Adrenal gland (tissue), 12 donors: ENCODE results near the gene ZFP57. TPM values are rescaled to one million over a fixed set of nuclear protein-coding genes. Genes with fewer than 3 reads are reported as not detected.

Experiments used
- DNase-seq, 7 donors: peaks; one replicate each; pipeline ENCODE4 v3.0.0-alpha.2; 2019 to 2020
- H3K27ac ChIP-seq, 5 donors: fragments of 200-600 bp; sonication (generic) in 4 of 5; 1 replicate in 3 of 5; 2 replicates in 2 of 5; pipeline versions ENCODE4 v1.5.1 to v1.8.0; 2016 to 2020; ENCODE audit warnings: mild to moderate bottlenecking in 1 of 5
- H3K27me3 ChIP-seq: fragments of 200-600 bp; 2 replicates; pipeline ENCODE4 v1.8.0; 2021
- H3K36me3 ChIP-seq, 2 donors: fragments of 200-600 bp; replicated peaks in 1 of 2; 1 replicate in 1 of 2; 2 replicates in 1 of 2; pipeline versions ENCODE4 v1.5.1 to v1.8.0; 2018 to 2022
- H3K4me1 ChIP-seq, 2 donors: fragments of 200-600 bp; replicated peaks in 1 of 2; 1 replicate in 1 of 2; 2 replicates in 1 of 2; pipeline versions ENCODE4 v1.5.1 to v1.8.0; 2018 to 2021
- H3K4me3 ChIP-seq, 4 donors: fragments of 200-600 bp; sonication (generic) in 3 of 4; one replicate each; pipeline ENCODE4 v1.5.1; 2016 to 2018
- H3K9me3 ChIP-seq, 3 donors: fragments of 200-600 bp; sonication (generic) in 1 of 3; replicated peaks in 1 of 3; 1 replicate in 2 of 3; 2 replicates in 1 of 3; pipeline versions ENCODE4 v1.5.1 to v1.8.0; 2016 to 2021
- CTCF ChIP-seq, 6 experiments: fragments of 450-650 bp in 4 of 6; fragments of 200-600 bp in 2 of 6; sonication (generic) in 1 of 6; IDR thresholded peaks; 1 replicate in 5 of 6; 2 replicates in 1 of 6; pipeline versions ENCODE4 v1.5.1 to v1.8.0; 2016 to 2021; ENCODE audit warnings: antibody characterized with exemption in 6 of 6, mild to moderate bottlenecking in 2 of 6, moderate library complexity in 1 of 6
- POLR2A ChIP-seq, 2 donors: fragments of 450-650 bp; IDR thresholded peaks; one replicate each; pipeline ENCODE4 v1.6.1; 2017; ENCODE audit warnings: antibody characterized with exemption in 2 of 2, mild to moderate bottlenecking in 2 of 2, moderate library complexity in 1 of 2
- WGBS, 4 donors: extraction: QIAGEN DNeasy Blood & Tissue Kit in 2 of 4; methylation state at CpG; one replicate each; pipeline versions ENCODE4 v1.1.5 to v1.1.7; 2013 to 2017; 5-methylcytosine and 5-hydroxymethylcytosine counted together
- intact Hi-C, 2 donors: fragments of 100-400 bp; cut with DNase I; formaldehyde crosslinking; loops; one replicate each; pipeline versions ENCODE4 v1.14.1 to v1.15.0; 2022 to 2023
- polyA plus RNA-seq, 3 donors: library from polyadenylated mRNA; stranded (reverse); fragments of 200-250 nt in 2 of 3; fragments of 350-450 nt in 1 of 3; fragmentation: Illumina TruSeq in 1 of 3; extraction: RNeasy Lipid Tissue Mini Kit (QIAGEN cat#74804) in 1 of 3; gene quantifications; one replicate each; pipeline ENCODE4 v1.2.3, GENCODE V29; 2013 to 2014
- total RNA-seq, 9 donors: library from RNA; depleted of rRNA in 4 of 9; stranded (reverse); fragments of >200 nt in 4 of 9; fragments of 120-200 nt in 1 of 9; fragmentation: NEBNext Ultra II Directional in 1 of 9; extraction: Animal tissue kit (Norgen Biotek cat#: 25700) in 1 of 9; gene quantifications; one replicate each; pipeline versions ENCODE4 v1.1.0 to v1.2.4, GENCODE V29; 2013 to 2023
- donor health status: healthy with polysubstance abuse.
- donor health status: Bipolar disorder and iron deficiency.
- donor health status: DM: yes; HTN: yes; CAD: no.
- donor health status: DM: no; HTN: no; CAD: no.
- donor health status: DM: no; HTN: no; CAD: no.
- donor health status: DM: yes; HTN: yes; CAD: no.

ZFP57 gene
- total and polyA plus RNA-seq, 12 donors, result 0.06 to 1.9 (median 0.96) TPM; not detected in 7

- WGBS, 4 donors, result 44 to 63% (median 46%) methylated on average over 3 of the region's 3 CpGs
- intact Hi-C loops, result no loop called here
- H3K27ac ChIP-seq, result no peak overlapping the region
- no peak overlapping the region for H3K4me3 ChIP-seq
- H3K36me3 ChIP-seq, result no peaks in the 10 kb centered on the region
- TF ChIP-seq POLR2A (IDR thresholded peaks at IDR 0.05), result no peak
- no peak for TF ChIP-seq CTCF (IDR thresholded peaks at IDR 0.05)
- no peaks in the 10 kb centered on the region for H3K4me1 ChIP-seq
- H3K27me3 ChIP-seq, result no peaks in the 10 kb centered on the region
- no peak for DNase-seq
- no peaks in the 10 kb centered on the region for H3K9me3 ChIP-seq
Measured at GRCh38 chr6:29694637-29695036, 13.7 kb upstream of the ZFP57 start.

DNA sequence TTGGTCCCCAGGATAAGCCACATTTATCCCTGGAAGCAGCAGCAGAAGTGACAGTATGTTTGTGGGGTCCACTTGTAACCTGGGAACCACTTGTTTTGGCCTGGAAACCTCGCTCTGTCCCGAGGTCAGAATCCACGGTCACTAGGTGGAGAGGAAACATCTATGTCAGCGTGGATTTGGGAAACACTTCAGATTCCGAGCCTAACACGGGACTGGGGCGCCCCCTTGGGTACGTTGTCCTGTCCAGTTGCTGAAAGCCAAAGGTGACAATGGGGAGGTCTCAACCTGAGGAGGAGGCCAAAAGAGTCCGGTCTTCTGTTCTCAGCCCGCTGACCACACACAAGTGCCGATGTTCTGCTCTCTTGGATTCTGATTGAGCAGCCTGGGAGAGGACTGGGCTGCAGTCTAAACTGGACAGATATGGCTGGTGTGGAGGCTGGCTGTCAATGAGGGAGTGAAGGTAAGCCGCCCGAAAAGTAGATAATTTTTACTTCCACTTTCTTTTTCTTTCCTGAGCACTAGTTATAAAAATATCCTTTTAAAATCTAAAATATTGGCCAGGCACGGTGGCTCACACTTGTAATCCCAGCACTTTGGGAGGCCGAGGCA is 4.9 kb upstream of the ZFP57 start:
- 53 to 77% (median 60%) methylated on average over 8 to 15 of the region's 15 CpGs for WGBS, 4 donors
- DNase-seq, result peak in 2 of 7 donors; percentile 9 to 13
- H3K27me3 ChIP-seq, result no peaks in the 10 kb centered on the region
- peak in 1 of 6 experiments; percentile 9 for TF ChIP-seq CTCF (IDR thresholded peaks at IDR 0.05)
- no peak for TF ChIP-seq POLR2A (IDR thresholded peaks at IDR 0.05)
- no peaks in the 10 kb centered on the region for H3K36me3 ChIP-seq
- no peak overlapping the region for H3K27ac ChIP-seq
- intact Hi-C loops, result no loop called here
- H3K4me1 ChIP-seq, result no peaks in the 10 kb centered on the region
- H3K4me3 ChIP-seq, result no peak overlapping the region
- no peaks in the 10 kb centered on the region for H3K9me3 ChIP-seq

- Histone ChIP-seq H3K4me1 (no peaks in the 10 kb centered on the region), H3K36me3 (no peaks in the 10 kb centered on the region), H3K27me3 (no peaks in the 10 kb centered on the region), H3K9me3 (no peaks in the 10 kb centered on the region), H3K4me3 (no peak overlapping the region), H3K27ac (no peak overlapping the region)
- WGBS, 4 donors, result 79 to 93% (median 84%) methylated on average over 8 of the region's 8 CpGs
- no peak for DNase-seq
- intact Hi-C loops, result no loop called here
- no peak for TF ChIP-seq CTCF (IDR thresholded peaks at IDR 0.05)
Measured at GRCh38 chr6:29681811-29682210, 859 bp upstream of the ZFP57 start.

DNA sequence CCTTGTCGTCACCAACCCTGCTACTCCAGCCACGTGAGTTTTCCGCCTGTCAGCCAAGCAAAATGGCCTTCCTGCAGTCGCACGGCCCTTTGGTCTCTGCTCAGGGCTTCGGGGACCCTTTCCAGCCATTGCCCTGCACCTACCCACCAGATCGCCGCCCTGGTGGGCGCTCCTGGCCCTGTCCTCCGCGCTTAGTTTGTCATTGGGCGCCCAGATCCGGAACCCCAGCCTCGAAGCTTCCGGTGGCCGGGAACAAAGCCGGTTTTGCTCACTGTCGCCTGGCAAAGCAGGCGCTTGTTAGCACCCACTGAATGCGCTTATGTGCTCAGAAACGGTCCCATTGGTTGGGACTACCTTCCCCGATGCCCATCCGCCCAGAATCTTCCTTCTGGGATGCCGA is 536 bp downstream of the ZFP57 start:
- no peak overlapping the region for H3K4me3 ChIP-seq
- no peak overlapping the region for H3K27ac ChIP-seq
- H3K9me3 ChIP-seq, result no peaks in the 10 kb centered on the region
- no peaks in the 10 kb centered on the region for H3K4me1 ChIP-seq
- H3K27me3 ChIP-seq, result no peaks in the 10 kb centered on the region
- no peaks in the 10 kb centered on the region for H3K36me3 ChIP-seq
- 49 to 91% (median 77%) methylated on average over 23 to 24 of the region's 24 CpGs for WGBS, 4 donors
- DNase-seq, result no peak
- intact Hi-C loops, result no loop called here
- no peak for TF ChIP-seq CTCF (IDR thresholded peaks at IDR 0.05)
- TF ChIP-seq POLR2A (IDR thresholded peaks at IDR 0.05), result no peak
